ENCODE data around the gene CDH4. TPM values are rescaled to one million over a fixed set of nuclear protein-coding genes. Genes with fewer than 3 reads are reported as not detected.

The CDH4 gene
- total and polyA plus RNA-seq, 3 experiments from 2014 or later: 0.22 TPM; not detected in 2

- H3K27me3 Mint-ChIP-seq: peaks cover 2 to 9% of the 10 kb centered on the region in 2 donors
- H3K36me3 ChIP-seq (ENCODE audit: insufficient read depth, low read length): no peaks in the 10 kb centered on the region
- no peak for DNase-seq
- CTCF ChIA-PET: no interaction called here
- H3K27me3 ChIP-seq (ENCODE audit: insufficient read depth, low read length, poor library complexity, severe bottlenecking): no peaks in the 10 kb centered on the region
- H3K4me1 ChIP-seq (ENCODE audit: insufficient read depth, low read length): no peaks in the 10 kb centered on the region
- no peak overlapping the region for H3K4me3 Mint-ChIP-seq
- H3K4me3 ChIP-seq (ENCODE audit: low read length): no peak overlapping the region
- H3K36me3 Mint-ChIP-seq: no peaks in the 10 kb centered on the region
- no peak overlapping the region for H3K27ac Mint-ChIP-seq
- POLR2A ChIA-PET: no interaction called here
- H3K9me3 ChIP-seq (ENCODE audit: low read length): no peaks in the 10 kb centered on the region
- no peak overlapping the region for H3K27ac ChIP-seq (ENCODE audit: low read depth, low read length)
- no peaks in the 10 kb centered on the region for H3K9me3 Mint-ChIP-seq
- H3K4me1 Mint-ChIP-seq: no peaks in the 10 kb centered on the region
Observed at GRCh38 chr20:61698598-61699494, 446.8 kb downstream of the CDH4 start.

- H3K27ac ChIP-seq (ENCODE audit: low read depth, low read length): no peak overlapping the region
- Mint-ChIP-seq H3K36me3 (no peaks in the 10 kb centered on the region), H3K4me3 (no peak overlapping the region), H3K27ac (no peak overlapping the region), H3K4me1 (no peaks in the 10 kb centered on the region), H3K9me3 (no peaks in the 10 kb centered on the region), H3K27me3 (peaks cover 2 to 9% of the 10 kb centered on the region in 2 donors)
- H3K9me3 ChIP-seq (ENCODE audit: low read length): no peaks in the 10 kb centered on the region
- ChIA-PET POLR2A (no interaction called here), CTCF (no interaction called here)
- H3K4me1 ChIP-seq (ENCODE audit: insufficient read depth, low read length): no peaks in the 10 kb centered on the region
- H3K4me3 ChIP-seq (ENCODE audit: low read length): no peak overlapping the region
- DNase-seq: no peak
- no peaks in the 10 kb centered on the region for H3K36me3 ChIP-seq (ENCODE audit: insufficient read depth, low read length)
- no peaks in the 10 kb centered on the region for H3K27me3 ChIP-seq (ENCODE audit: insufficient read depth, low read length, poor library complexity, severe bottlenecking)
Observed at GRCh38 chr20:61699495-61700374, 447.7 kb downstream of the CDH4 start.

- CTCF ChIA-PET: no interaction called here
- H3K27me3 Mint-ChIP-seq: peaks cover 2 to 9% of the 10 kb centered on the region in 2 donors
- Histone ChIP-seq H3K4me3 (ENCODE audit: low read length) (no peak overlapping the region), H3K36me3 (ENCODE audit: insufficient read depth, low read length) (no peaks in the 10 kb centered on the region), H3K4me1 (ENCODE audit: insufficient read depth, low read length) (no peaks in the 10 kb centered on the region), H3K9me3 (ENCODE audit: low read length) (no peaks in the 10 kb centered on the region), H3K27me3 (ENCODE audit: insufficient read depth, low read length, poor library complexity, severe bottlenecking) (no peaks in the 10 kb centered on the region), H3K27ac (ENCODE audit: low read depth, low read length) (no peak overlapping the region)
- POLR2A ChIA-PET: no interaction called here
- no peak overlapping the region for H3K4me3 Mint-ChIP-seq
- no peaks in the 10 kb centered on the region for H3K9me3 Mint-ChIP-seq
- H3K36me3 Mint-ChIP-seq: no peaks in the 10 kb centered on the region
- H3K4me1 Mint-ChIP-seq: no peaks in the 10 kb centered on the region
- peak overlapping the region in 1 of 8 donors; percentile 54 for H3K27ac Mint-ChIP-seq
- DNase-seq: no peak
Observed at GRCh38 chr20:61700595-61701140, 448.6 kb downstream of the CDH4 start.

GRCh38 chr20:61701401-61701800 lies 449.3 kb downstream of the CDH4 start:
- no peak overlapping the region for H3K27ac Mint-ChIP-seq
- Histone ChIP-seq H3K9me3 (ENCODE audit: low read length) (no peaks in the 10 kb centered on the region), H3K27ac (ENCODE audit: low read depth, low read length) (no peak overlapping the region), H3K4me1 (ENCODE audit: insufficient read depth, low read length) (no peaks in the 10 kb centered on the region), H3K36me3 (ENCODE audit: insufficient read depth, low read length) (no peaks in the 10 kb centered on the region), H3K4me3 (ENCODE audit: low read length) (no peak overlapping the region), H3K27me3 (ENCODE audit: insufficient read depth, low read length, poor library complexity, severe bottlenecking) (no peaks in the 10 kb centered on the region)
- no peak for DNase-seq
- ChIA-PET CTCF (no interaction called here), POLR2A (no interaction called here)
- no peaks in the 10 kb centered on the region for H3K36me3 Mint-ChIP-seq
- no peaks in the 10 kb centered on the region for H3K9me3 Mint-ChIP-seq
- peaks cover 2 to 4% of the 10 kb centered on the region in 2 donors for H3K27me3 Mint-ChIP-seq
- no peak overlapping the region for H3K4me3 Mint-ChIP-seq
- no peaks in the 10 kb centered on the region for H3K4me1 Mint-ChIP-seq

GRCh38 chr20:61701802-61702201 lies 449.7 kb downstream of the CDH4 start:
- Mint-ChIP-seq H3K4me3 (no peak overlapping the region), H3K27ac (no peak overlapping the region)

GRCh38 chr20:61702246-61702645 lies 450.2 kb downstream of the CDH4 start:
- H3K27ac Mint-ChIP-seq: no peak overlapping the region
- POLR2A ChIA-PET: no interaction called here
- H3K9me3 Mint-ChIP-seq: no peaks in the 10 kb centered on the region

More at GRCh38 chr20:61701802-61702201, 449.7 kb downstream of the CDH4 start:
- H3K27me3 Mint-ChIP-seq: peaks cover 2 to 3% of the 10 kb centered on the region in 2 donors
- H3K4me1 Mint-ChIP-seq: no peaks in the 10 kb centered on the region
- no peaks in the 10 kb centered on the region for H3K9me3 Mint-ChIP-seq
- DNase-seq: no peak
- no peaks in the 10 kb centered on the region for H3K4me1 ChIP-seq (ENCODE audit: insufficient read depth, low read length)
- no peak overlapping the region for H3K4me3 ChIP-seq (ENCODE audit: low read length)
- no peak overlapping the region for H3K27ac ChIP-seq (ENCODE audit: low read depth, low read length)
- ChIA-PET POLR2A (no interaction called here), CTCF (no interaction called here)
- no peaks in the 10 kb centered on the region for H3K36me3 ChIP-seq (ENCODE audit: insufficient read depth, low read length)
- no peaks in the 10 kb centered on the region for H3K27me3 ChIP-seq (ENCODE audit: insufficient read depth, low read length, poor library complexity, severe bottlenecking)
- H3K36me3 Mint-ChIP-seq: no peaks in the 10 kb centered on the region
- H3K9me3 ChIP-seq (ENCODE audit: low read length): no peaks in the 10 kb centered on the region

GRCh38 chr20:61704661-61705060 lies 452.6 kb downstream of the CDH4 start:
- no peaks in the 10 kb centered on the region for H3K4me1 ChIP-seq (ENCODE audit: insufficient read depth, low read length)
- no peaks in the 10 kb centered on the region for H3K9me3 ChIP-seq (ENCODE audit: low read length)
- H3K9me3 Mint-ChIP-seq: no peaks in the 10 kb centered on the region
- no peak overlapping the region for H3K27ac ChIP-seq (ENCODE audit: low read depth, low read length)
- no peaks in the 10 kb centered on the region for H3K27me3 ChIP-seq (ENCODE audit: insufficient read depth, low read length, poor library complexity, severe bottlenecking)
- DNase-seq: no peak
- H3K4me3 Mint-ChIP-seq: no peak overlapping the region
- ChIA-PET POLR2A (no interaction called here), CTCF (interaction anchor here (1.2 kb wide), 1 partner anchor 12 kb away, joined by 3 read pairs; no protein-coding TSS in a partner anchor)
- no peaks in the 10 kb centered on the region for H3K36me3 ChIP-seq (ENCODE audit: insufficient read depth, low read length)
- H3K27me3 Mint-ChIP-seq: no peaks in the 10 kb centered on the region
- no peaks in the 10 kb centered on the region for H3K4me1 Mint-ChIP-seq
- H3K27ac Mint-ChIP-seq: no peak overlapping the region
- no peak overlapping the region for H3K4me3 ChIP-seq (ENCODE audit: low read length)
- no peaks in the 10 kb centered on the region for H3K36me3 Mint-ChIP-seq

More at GRCh38 chr20:61702246-61702645, 450.2 kb downstream of the CDH4 start:
- Mint-ChIP-seq H3K4me3 (no peak overlapping the region), H3K27me3 (peaks cover 0 to 2% of the 10 kb centered on the region in 2 donors), H3K4me1 (no peaks in the 10 kb centered on the region), H3K36me3 (no peaks in the 10 kb centered on the region)
- no peak for DNase-seq
- no peaks in the 10 kb centered on the region for H3K9me3 ChIP-seq (ENCODE audit: low read length)
- no peaks in the 10 kb centered on the region for H3K27me3 ChIP-seq (ENCODE audit: insufficient read depth, low read length, poor library complexity, severe bottlenecking)
- CTCF ChIA-PET: no interaction called here
- H3K36me3 ChIP-seq (ENCODE audit: insufficient read depth, low read length): no peaks in the 10 kb centered on the region
- H3K4me1 ChIP-seq (ENCODE audit: insufficient read depth, low read length): no peaks in the 10 kb centered on the region
- H3K4me3 ChIP-seq (ENCODE audit: low read length): no peak overlapping the region
- H3K27ac ChIP-seq (ENCODE audit: low read depth, low read length): no peak overlapping the region
